IMR-90 (cell line): ENCODE data around the gene ATXN10. TPM values are rescaled to one million over a fixed set of nuclear protein-coding genes. Genes with fewer than 3 reads are reported as not detected.

ENCODE experiments used
- ATAC-seq: fragments of 200-7000 bp; cut with Tn5 transposase; 2 replicates; pipeline ENCODE4 v1.9.1; 2020; ENCODE audit warnings: low read depth, mild to moderate bottlenecking, moderate library complexity
- BruUV-seq: library from RNA; stranded (reverse); fragments of 400-500 nt; replicated peaks from 2 replicates; lab custom pipeline; 2021; lab: Mats Ljungman, UMichigan
- CTCF ChIA-PET: fragments of 300-600 bp; formaldehyde crosslinking; extraction: SDS; loops from one replicate; lab custom pipeline; 2021; ENCODE audit warnings: antibody characterized with exemption; lab: Yijun Ruan, JAX
- POLR2A ChIA-PET: fragments of 300-600 bp; sonication (Branson Sonifier 250); formaldehyde crosslinking; loops from one replicate; lab custom pipeline; 2022; ENCODE audit warnings: antibody characterized with exemption; ENCODE audit not compliant: unreplicated experiment; lab: Charles Lee
- DNase-seq: peaks from one replicate; pipeline ENCODE4 v3.0.0; 2013
- H2AFZ ChIP-seq: replicated peaks from 2 replicates; pipeline ENCODE3; 2013; ENCODE audit warnings: low read length, mild to moderate bottlenecking; ENCODE audit not compliant: poor library complexity
- H2AK5ac ChIP-seq: 2 replicates; pipeline ENCODE4 v1.6.1; 2013; ENCODE audit warnings: low read depth, low read length, inconsistent platforms
- H2AK9ac ChIP-seq: replicated peaks from 2 replicates; pipeline ENCODE3; 2013; ENCODE audit warnings: mild to moderate bottlenecking, low read depth, low read length, moderate library complexity; ENCODE audit not compliant: poor library complexity
- H2BK120ac ChIP-seq: 2 replicates; pipeline ENCODE4 v1.6.1; 2013; ENCODE audit warnings: low read depth, low read length, inconsistent platforms
- H2BK15ac ChIP-seq: 3 replicates; pipeline ENCODE4 v1.6.1; 2013; ENCODE audit warnings: low read depth, low read length, inconsistent platforms
- H2BK20ac ChIP-seq: 2 replicates; pipeline ENCODE4 v1.6.1; 2013; ENCODE audit warnings: low read depth, mild to moderate bottlenecking, inconsistent platforms, low read length, moderate library complexity
- H2BK5ac ChIP-seq: 2 replicates; pipeline ENCODE4 v1.6.1; 2013; ENCODE audit warnings: mild to moderate bottlenecking, low read depth, low read length, inconsistent platforms; ENCODE audit not compliant: poor library complexity, severe bottlenecking
- H3K14ac ChIP-seq: replicated peaks from 2 replicates; pipeline ENCODE4 v1.6.1; 2013; ENCODE audit warnings: low read depth, low read length, inconsistent platforms
- H3K18ac ChIP-seq: 2 replicates; pipeline ENCODE4 v1.6.1; 2013; ENCODE audit warnings: low read depth, low read length, control low read depth
- H3K23ac ChIP-seq: 2 replicates; pipeline ENCODE4 v1.6.1; 2013; ENCODE audit warnings: low read depth, low read length, inconsistent platforms
- H3K27ac ChIP-seq: 2 replicates; pipeline ENCODE4 v1.5.1; 2013; ENCODE audit warnings: mild to moderate bottlenecking, control low read depth, low read length; ENCODE audit not compliant: insufficient read depth
- H3K27me3 ChIP-seq: 2 replicates; pipeline ENCODE4 v1.6.1; 2013; ENCODE audit warnings: low read length; ENCODE audit not compliant: control insufficient read depth, insufficient read depth
- H3K36me3 ChIP-seq: 2 replicates; pipeline ENCODE4 v1.6.1; 2013; ENCODE audit warnings: low read length, mixed read lengths; ENCODE audit not compliant: control insufficient read depth, insufficient read depth
- H3K4ac ChIP-seq: 2 replicates; pipeline ENCODE4 v1.6.1; 2013; ENCODE audit warnings: low read depth, low read length, inconsistent platforms
- H3K4me1 ChIP-seq: 2 replicates; pipeline ENCODE4 v1.6.1; 2013; ENCODE audit warnings: low read length, mixed read lengths; ENCODE audit not compliant: control insufficient read depth, insufficient read depth
- H3K4me2 ChIP-seq: 2 replicates; pipeline ENCODE4 v1.6.1; 2013; ENCODE audit warnings: low read depth, mild to moderate bottlenecking, control low read depth, low read length, moderate library complexity
- H3K4me3 ChIP-seq: 2 replicates; pipeline ENCODE4 v1.5.1; 2013; ENCODE audit warnings: low read depth, mild to moderate bottlenecking, control low read depth, low read length, moderate library complexity; ENCODE audit not compliant: insufficient read depth
- H3K56ac ChIP-seq: 2 replicates; pipeline ENCODE4 v1.6.1; 2013; ENCODE audit warnings: low read length, inconsistent platforms; ENCODE audit not compliant: insufficient read depth; ENCODE audit errors: extremely low read depth
- H3K79me1 ChIP-seq, 2 experiments: 2 replicates each; pipeline ENCODE4 v1.6.1; 2013; ENCODE audit warnings: low read length in 2 of 2, inconsistent platforms in 1 of 2, low read depth in 1 of 2
- H3K9ac ChIP-seq: 2 replicates; pipeline ENCODE4 v1.6.1; 2013; ENCODE audit warnings: low read depth, low read length, control low read depth
- H3K9me1 ChIP-seq: 2 replicates; pipeline ENCODE4 v1.6.1; 2013; ENCODE audit warnings: low read length, inconsistent platforms; ENCODE audit not compliant: insufficient read depth
- H3K9me3 ChIP-seq: 2 replicates; pipeline ENCODE4 v1.6.1; 2013; ENCODE audit warnings: low read length; ENCODE audit not compliant: control insufficient read depth, insufficient read depth
- H4K20me1 ChIP-seq: 2 replicates; pipeline ENCODE4 v1.6.1; 2013; ENCODE audit warnings: low read length, inconsistent platforms; ENCODE audit not compliant: insufficient read depth
- H4K5ac ChIP-seq: 2 replicates; pipeline ENCODE4 v1.6.1; 2013; ENCODE audit warnings: mild to moderate bottlenecking, low read depth, low read length, control low read depth
- H4K8ac ChIP-seq, 2 experiments: 2 replicates each; pipeline ENCODE4 v1.6.1; 2013; ENCODE audit warnings: low read depth in 2 of 2, low read length in 2 of 2, control low read depth in 1 of 2, inconsistent platforms in 1 of 2
- H4K91ac ChIP-seq: 2 replicates; pipeline ENCODE4 v1.6.1; 2013; ENCODE audit warnings: low read depth, low read length, inconsistent platforms; ENCODE audit not compliant: insufficient read depth
- CTCF ChIP-seq: conservative IDR thresholded peaks from 2 replicates; pipeline ENCODE4 v1.5.1; 2012; ENCODE audit warnings: mild to moderate bottlenecking, low read depth, low read length, improper control_type of control experiment
- WGBS, 2 experiments: methylation state at CpG; one replicate each; pipeline versions ENCODE4 v1.1.5 to v1.1.7; 2013; ENCODE audit warnings: missing lambda C conversion rate in 2 of 2; ENCODE audit not compliant: insufficient read length in 1 of 2; ENCODE audit errors: extremely low coverage in 2 of 2; 5-methylcytosine and 5-hydroxymethylcytosine counted together
- dilution Hi-C: fragments of 300-500 bp; cut with HindIII; formaldehyde crosslinking; loops from one replicate; pipeline ENCODE4 v1.14.3; 2018; ENCODE audit warnings: low sequenced_read_pairs; ENCODE audit not compliant: unreplicated experiment
- in situ Hi-C: fragments of 300-500 bp; cut with MboI; formaldehyde crosslinking; loops from 3 replicates; pipeline ENCODE4 v1.14.3; 2019; ENCODE audit warnings: low sequenced_read_pairs, inconsistent platforms, mixed read lengths
- intact Hi-C: fragments of 100-400 bp; cut with micrococcal nuclease; formaldehyde crosslinking; loops from 2 replicates; pipeline ENCODE4 v1.10.0; 2022
- polyA plus RNA-seq, 3 experiments: library from polyadenylated mRNA; depleted of rRNA; stranded (reverse); fragments of >200 nt; gene quantifications; 2 replicates each; pipeline ENCODE4 v1.2.3, GENCODE V29; 2012; ENCODE audit warnings: low replicate concordance in 1 of 3
- total RNA-seq: library from RNA; depleted of rRNA; stranded (reverse); fragments of >200 nt; gene quantifications from 2 replicates; pipeline ENCODE4 v1.2.3, GENCODE V29; 2012

Gene ATXN10
- total and polyA plus RNA-seq, 2 of the 4 experiments (the other 2 are of a cell fraction): 116 to 231 TPM

DNA sequence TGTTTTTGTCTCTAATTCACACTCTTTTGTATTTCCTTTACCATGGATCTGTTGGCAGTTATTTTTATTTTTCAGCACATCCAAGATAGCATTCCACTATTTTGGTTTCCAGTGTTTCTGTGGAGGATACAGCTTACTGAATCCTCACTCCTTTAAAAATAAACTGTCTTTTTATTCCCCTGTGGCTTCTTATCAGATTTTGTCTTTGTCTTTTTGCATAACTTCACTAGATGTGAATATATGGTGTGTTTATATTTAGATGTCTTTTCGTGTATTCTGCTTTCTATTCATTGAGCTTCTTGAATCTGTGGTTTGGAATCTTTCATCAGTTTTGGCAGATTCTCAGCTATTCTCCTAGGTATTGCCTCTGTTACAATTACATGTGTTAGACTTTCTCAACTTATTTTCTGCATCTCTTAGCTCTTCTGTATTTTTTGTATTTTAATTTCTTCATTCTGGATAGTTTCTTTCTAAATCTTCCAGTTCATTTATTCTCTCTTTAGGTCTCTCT is 7.4 kb upstream of the ATXN10 start:
- Histone ChIP-seq H4K20me1 (no peaks in the 10 kb centered on the region), H4K8ac (no peak overlapping the region), H3K9me3 (peaks cover 2% of the 10 kb centered on the region; the same call in 1 of the 2 replicates), H4K91ac (no peak overlapping the region), H2AFZ (no peak overlapping the region), H2BK20ac (no peak overlapping the region), H4K5ac (no peak overlapping the region), H3K56ac (no peak overlapping the region), H3K79me1 (no peaks in the 10 kb centered on the region), H3K4ac (no peak overlapping the region), H3K9me1 (no peaks in the 10 kb centered on the region), H2BK15ac (no peak overlapping the region), H3K14ac (no peak overlapping the region), H3K27ac (no peak overlapping the region), H2AK5ac (no peak overlapping the region), H3K27me3 (no peaks in the 10 kb centered on the region; the same call in 1 of the 2 replicates), H3K9ac (no peak overlapping the region), H3K36me3 (no peaks in the 10 kb centered on the region), H2AK9ac (no peak overlapping the region), H2BK5ac (no peak overlapping the region), H3K4me1 (no peaks in the 10 kb centered on the region), H3K4me3 (no peak overlapping the region), H3K23ac (no peak overlapping the region), H3K4me2 (no peak overlapping the region), H3K18ac (no peak overlapping the region), H2BK120ac (no peak overlapping the region)
- dilution Hi-C loops: no loop called here
- no peak for ATAC-seq
- CTCF ChIA-PET: no interaction called here
- BruUV-seq: no TSS peak
- WGBS, 2 experiments: no CpG with 5 or more reads among the region's 1 CpG
- POLR2A ChIA-PET: no interaction called here
- intact Hi-C loops: no loop called here
- TF ChIP-seq CTCF: no peak
- no peak for DNase-seq
- in situ Hi-C loops: no loop called here
